Right cardiac atrium (tissue), 5 donors: ENCODE results near the gene FOXD4L1. TPM values are rescaled to one million over a fixed set of nuclear protein-coding genes. Genes with fewer than 3 reads are reported as not detected.
A peak's percentile ranks its signal among the peaks of the same experiment; 100 is the strongest.
"Not testable (repeated sequence)": the region's sequence is repeated elsewhere in the genome, so short reads cannot be mapped to it uniquely, and the experiment has no call there.

Source experiments
- ATAC-seq, 2 donors: fragments of 200-7000 bp; cut with Tn5 transposase; one replicate each; pipeline versions ENCODE4 v1.8.0 to v1.9.1; 2020; ENCODE audit warnings: moderate library complexity in 2 of 2, mild to moderate bottlenecking in 1 of 2
- DNase-seq, 3 donors: peaks; one replicate each; pipeline ENCODE4 v3.0.0-alpha.2; 2020
- H3K27ac ChIP-seq: one replicate; pipeline ENCODE4 v1.5.1; 2013; ENCODE audit warnings: mild to moderate bottlenecking, low read length, control low read depth, moderate library complexity
- H3K27me3 ChIP-seq: one replicate; pipeline ENCODE4 v1.6.1; 2013; ENCODE audit not compliant: control insufficient read depth, insufficient read depth
- H3K4me1 ChIP-seq: one replicate; pipeline ENCODE4 v1.6.1; 2013; ENCODE audit warnings: low read length; ENCODE audit not compliant: control insufficient read depth, insufficient read depth
- H3K4me3 ChIP-seq: one replicate; pipeline ENCODE4 v1.5.1; 2013; ENCODE audit warnings: low read length, control low read depth
- H3K9me3 ChIP-seq: one replicate; pipeline ENCODE4 v1.6.1; 2013; ENCODE audit warnings: low read length; ENCODE audit not compliant: control insufficient read depth
- WGBS: extraction: QIAGEN DNeasy Blood & Tissue Kit; methylation state at CpG from one replicate; pipeline ENCODE4 v1.1.7; 2013; 5-methylcytosine and 5-hydroxymethylcytosine counted together
- intact Hi-C, 4 donors: fragments of 100-400 bp; cut with DNase I; formaldehyde crosslinking; loops; one replicate each; pipeline versions ENCODE4 v1.11.0 to v1.14.0; 2022 to 2023
- polyA plus RNA-seq: library from polyadenylated mRNA; stranded (reverse); fragments of 200-250 nt; gene quantifications from one replicate; pipeline ENCODE4 v1.2.3, GENCODE V29; 2013
- total RNA-seq, 4 donors: library from RNA; stranded (reverse); fragmentation: NEBNext Ultra II Directional; extraction: Animal tissue kit (Norgen Biotek cat#: 25700); gene quantifications; one replicate each; pipeline ENCODE4 v1.2.1, GENCODE V29; 2021
- donor health status: healthy with polysubstance abuse.
- donor health status: DM: no; HTN: yes; CAD: no.
- donor health status: DM: no; HTN: no; CAD: no.
- donor health status: DM: no; HTN: yes; CAD: no; lungs with severe emphysema.
- donor health status: DM: yes; HTN: yes; CAD: no.

The FOXD4L1 gene
- total and polyA plus RNA-seq, 5 donors, result 0.07 to 0.18 (median 0.11) TPM; not detected in 2

DNA sequence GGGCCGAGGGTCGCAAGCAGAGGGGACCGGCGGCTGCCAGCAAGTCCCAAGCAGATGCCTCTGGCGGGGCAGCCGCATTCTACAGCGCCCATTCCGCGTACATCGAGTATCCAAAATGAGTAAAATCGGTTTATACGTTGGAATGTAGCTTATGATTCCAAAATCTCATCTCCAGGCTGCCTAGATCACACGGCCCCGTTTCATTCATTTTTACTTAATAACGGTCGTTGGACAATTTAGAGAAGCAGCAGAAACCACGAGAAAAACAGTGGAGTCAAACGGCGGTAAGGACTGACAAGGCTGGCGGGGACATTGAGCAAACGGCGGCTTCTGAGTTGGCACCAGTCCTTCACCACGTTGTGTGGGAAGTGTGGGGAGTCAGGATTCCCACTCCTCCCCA lies 5.6 kb downstream of the FOXD4L1 start:
- H3K9me3 ChIP-seq, intact Hi-C loops, H3K4me1 ChIP-seq, ATAC-seq, H3K27me3 ChIP-seq, H3K27ac ChIP-seq: not testable (repeated sequence)
- H3K4me3 ChIP-seq, result peak overlapping the region; percentile 28
- DNase-seq, result peak in 1 of 3 donors; percentile 51
- WGBS, result 6% methylated on average over 23 of the region's 23 CpGs

GRCh38 chr2:113507394-113508140 lies 9.1 kb downstream of the FOXD4L1 start:
- H3K4me3 ChIP-seq, H3K27me3 ChIP-seq, intact Hi-C loops, H3K9me3 ChIP-seq, H3K27ac ChIP-seq, ATAC-seq, DNase-seq, H3K4me1 ChIP-seq: not testable (repeated sequence)
- WGBS, result 21% methylated on average over 12 of the region's 14 CpGs

- H3K27me3 ChIP-seq, ATAC-seq, DNase-seq, H3K9me3 ChIP-seq, H3K4me3 ChIP-seq, H3K27ac ChIP-seq, H3K4me1 ChIP-seq, intact Hi-C loops: not testable (repeated sequence)
- 40% methylated on average over 11 of the region's 11 CpGs for WGBS
Measured at GRCh38 chr2:113508187-113508586, 9.7 kb downstream of the FOXD4L1 start.

DNA sequence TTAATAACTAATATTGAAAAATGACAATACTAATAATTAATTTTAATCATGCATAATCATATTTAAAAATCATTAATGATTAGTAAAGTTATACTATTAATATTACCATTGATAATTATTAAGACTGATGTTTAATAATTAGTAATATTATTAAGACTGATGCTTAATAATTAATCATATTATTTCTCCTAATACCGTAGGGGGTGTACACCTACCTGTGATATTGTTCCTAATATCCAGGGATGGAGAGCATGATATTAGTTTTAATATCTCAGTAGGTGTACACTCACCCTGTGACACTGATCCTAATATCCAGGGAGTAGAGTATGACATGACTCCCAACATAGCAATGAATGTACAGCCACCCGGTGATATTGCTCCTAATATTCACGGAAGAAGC lies 12.4 kb downstream of the FOXD4L1 start:
- DNase-seq, H3K27ac ChIP-seq, H3K9me3 ChIP-seq, H3K4me1 ChIP-seq, ATAC-seq, intact Hi-C loops, H3K27me3 ChIP-seq, H3K4me3 ChIP-seq: not testable (repeated sequence)
- 70% methylated on average over 2 of the region's 3 CpGs for whole genome bisulfite sequencing

DNA sequence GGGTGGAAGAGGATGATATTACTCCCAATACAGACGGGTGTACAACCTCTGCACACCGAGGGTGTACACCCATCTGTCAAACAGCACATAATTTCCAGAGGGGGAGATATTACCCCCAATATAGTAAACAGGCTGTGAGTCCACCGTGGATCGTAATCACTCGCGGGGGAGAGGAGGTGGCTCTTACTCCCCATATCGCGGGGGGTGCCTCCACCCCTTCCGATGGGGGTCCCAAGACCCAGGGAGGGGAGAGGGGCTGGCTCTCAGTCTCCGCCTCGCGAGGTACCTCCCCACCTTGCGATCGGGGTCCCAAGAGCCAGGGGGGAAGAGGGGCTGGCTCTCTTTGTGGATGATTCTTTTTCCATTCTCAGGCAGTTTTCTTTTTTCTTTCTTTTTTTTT lies 13.4 kb downstream of the FOXD4L1 start:
- H3K9me3 ChIP-seq, H3K4me1 ChIP-seq, H3K27me3 ChIP-seq, DNase-seq, H3K4me3 ChIP-seq, H3K27ac ChIP-seq, ATAC-seq, intact Hi-C loops: not testable (repeated sequence)
- 76% methylated on average over 14 of the region's 14 CpGs for WGBS

GRCh38 chr2:113515457-113515856 lies 17.0 kb downstream of the FOXD4L1 start:
- not testable (repeated sequence) for ATAC-seq

DNA sequence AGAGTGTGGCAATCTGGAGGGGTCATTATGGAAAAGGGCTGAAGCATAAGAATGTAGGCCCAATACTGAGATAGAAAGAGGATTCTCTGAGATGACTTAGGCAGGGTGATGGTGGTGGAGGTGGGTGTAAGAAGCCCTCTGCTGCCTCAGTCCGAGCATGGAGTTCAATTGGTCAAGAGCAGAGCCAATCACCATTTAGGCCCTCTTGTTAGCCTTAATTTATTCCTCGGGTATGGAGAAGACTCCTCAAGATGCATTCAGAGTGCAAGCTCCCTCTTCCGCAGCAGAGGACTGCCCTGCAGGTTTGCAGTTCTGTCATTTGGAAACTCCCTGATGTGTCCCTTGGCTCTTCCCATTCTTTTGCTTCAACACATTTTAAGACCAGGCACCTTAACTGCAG lies 17.5 kb downstream of the FOXD4L1 start:
- H3K4me1 ChIP-seq, H3K27me3 ChIP-seq, intact Hi-C loops, ATAC-seq, H3K4me3 ChIP-seq, H3K9me3 ChIP-seq, H3K27ac ChIP-seq, DNase-seq: not testable (repeated sequence)
- WGBS, result 81% methylated on average over 3 of the region's 3 CpGs

More at GRCh38 chr2:113515457-113515856, 17.0 kb downstream of the FOXD4L1 start:
- H3K9me3 ChIP-seq, H3K4me3 ChIP-seq, H3K4me1 ChIP-seq, intact Hi-C loops, H3K27me3 ChIP-seq, DNase-seq, H3K27ac ChIP-seq: not testable (repeated sequence)
- 86% methylated on average over 8 of the region's 8 CpGs for WGBS

DNA sequence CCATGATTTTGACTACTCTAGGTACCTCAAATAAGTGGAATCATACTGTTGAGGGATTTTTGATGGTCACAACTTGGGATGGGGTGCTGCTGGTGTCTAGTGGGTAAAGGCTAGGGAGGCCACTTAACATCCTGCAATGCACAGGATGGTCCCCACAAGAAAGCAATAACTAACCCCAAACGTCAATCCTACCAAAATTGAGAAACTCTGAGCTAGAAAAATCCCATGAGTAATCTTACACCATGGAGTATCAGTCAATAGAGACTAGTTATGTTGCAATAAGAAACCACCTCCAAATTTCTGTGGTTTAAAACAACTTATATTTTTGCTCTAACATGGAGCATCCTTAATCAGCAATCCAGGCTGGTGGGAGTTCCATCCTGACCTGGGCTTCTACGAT lies 18.6 kb downstream of the FOXD4L1 start:
- H3K9me3 ChIP-seq, H3K27me3 ChIP-seq, DNase-seq, H3K4me1 ChIP-seq, H3K27ac ChIP-seq, intact Hi-C loops, ATAC-seq, H3K4me3 ChIP-seq: not testable (repeated sequence)
- WGBS, result no CpG with 5 or more reads among the region's 2 CpGs

GRCh38 chr2:113520837-113521236 lies 22.4 kb downstream of the FOXD4L1 start:
- 71% methylated on average over 6 of the region's 6 CpGs for WGBS
- H3K27me3 ChIP-seq, H3K4me3 ChIP-seq, H3K9me3 ChIP-seq, DNase-seq, H3K4me1 ChIP-seq, H3K27ac ChIP-seq, intact Hi-C loops: not testable (repeated sequence)
- ATAC-seq, result peak in 1 of 2 donors; percentile 36

DNA sequence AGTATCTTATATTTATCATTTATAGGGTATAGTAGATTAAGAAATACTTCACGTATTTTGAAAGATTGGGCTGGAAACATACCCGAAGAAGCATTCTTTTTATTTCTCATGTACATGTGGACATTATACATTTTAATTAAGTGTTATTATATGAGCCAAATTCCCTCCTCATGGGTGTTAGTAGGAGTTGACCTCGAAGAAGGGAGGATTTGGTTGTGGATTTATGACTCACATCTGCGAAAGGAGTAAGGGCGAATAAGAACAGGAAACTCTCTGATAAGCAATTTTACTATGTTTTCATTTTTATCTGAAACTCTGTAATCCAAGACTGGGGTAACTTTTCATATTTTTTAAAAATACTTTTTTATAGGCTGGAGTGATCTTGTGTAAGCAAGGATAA lies 23.0 kb downstream of the FOXD4L1 start:
- intact Hi-C loops, H3K9me3 ChIP-seq, H3K4me1 ChIP-seq, H3K27me3 ChIP-seq, DNase-seq, H3K4me3 ChIP-seq, ATAC-seq, H3K27ac ChIP-seq: not testable (repeated sequence)
- WGBS, result 55% methylated on average over 5 of the region's 5 CpGs

- ATAC-seq, H3K4me1 ChIP-seq, intact Hi-C loops, H3K27ac ChIP-seq, DNase-seq, H3K9me3 ChIP-seq, H3K4me3 ChIP-seq, H3K27me3 ChIP-seq: not testable (repeated sequence)
- WGBS, result 73% methylated on average over 1 of the region's 1 CpG
Measured at GRCh38 chr2:113524986-113525385, 26.5 kb downstream of the FOXD4L1 start.
